ENCODE measurements around the gene PRRX1. TPM values are rescaled to one million over a fixed set of nuclear protein-coding genes. Genes with fewer than 3 reads are reported as not detected.

The PRRX1 gene
- total and polyA plus RNA-seq, 12 donors, result 6.8 to 23.4 (median 13.6) TPM

- Histone ChIP-seq H3K4me3 (no peak overlapping the region), H3K9me3 (replicated peaks in 1 of 3) (no peaks in the 10 kb centered on the region), H3K27me3 (no peaks in the 10 kb centered on the region), H3K27ac (no peak overlapping the region), H3K36me3 (replicated peaks in 1 of 2) (no peaks in the 10 kb centered on the region), H3K4me1 (replicated peaks in 1 of 2) (no peaks in the 10 kb centered on the region)
- 19 to 46% (median 32%) methylated on average over 1 of the region's 1 CpG for WGBS, 4 donors
- DNase-seq, result no peak
- TF ChIP-seq CTCF (IDR thresholded peaks at IDR 0.05), result no peak
- TF ChIP-seq POLR2A (IDR thresholded peaks at IDR 0.05), result no peak
- intact Hi-C loops (cut with DNase I), result no loop called here
Observed at GRCh38 chr1:170682809-170683208, 18.9 kb downstream of the PRRX1 start.

- DNase-seq, result no peak
- 62 to 79% (median 70%) methylated on average over 4 of the region's 4 CpGs for WGBS, 4 donors
Observed at GRCh38 chr1:170685166-170685565, 21.2 kb downstream of the PRRX1 start.

GRCh38 chr1:170686291-170686690 is 22.4 kb downstream of the PRRX1 start:
- Histone ChIP-seq H3K4me3 (no peak overlapping the region), H3K4me1 (replicated peaks in 1 of 2) (no peaks in the 10 kb centered on the region), H3K36me3 (replicated peaks in 1 of 2) (no peaks in the 10 kb centered on the region), H3K9me3 (replicated peaks in 1 of 3) (no peaks in the 10 kb centered on the region), H3K27ac (no peak overlapping the region), H3K27me3 (no peaks in the 10 kb centered on the region)
- TF ChIP-seq CTCF (IDR thresholded peaks at IDR 0.05) (no peak), POLR2A (IDR thresholded peaks at IDR 0.05) (no peak)
- WGBS, 4 donors, result 87 to 91% (median 89%) methylated on average over 8 of the region's 8 CpGs
- DNase-seq, result no peak
- intact Hi-C loops (cut with DNase I), result no loop called here

More at GRCh38 chr1:170685166-170685565, 21.2 kb downstream of the PRRX1 start:
- Histone ChIP-seq H3K4me1 (replicated peaks in 1 of 2) (no peaks in the 10 kb centered on the region), H3K27ac (no peak overlapping the region), H3K9me3 (replicated peaks in 1 of 3) (no peaks in the 10 kb centered on the region), H3K4me3 (no peak overlapping the region), H3K36me3 (replicated peaks in 1 of 2) (no peaks in the 10 kb centered on the region), H3K27me3 (no peaks in the 10 kb centered on the region)
- intact Hi-C loops (cut with DNase I), result no loop called here
- no peak for TF ChIP-seq POLR2A (IDR thresholded peaks at IDR 0.05)
- TF ChIP-seq CTCF (IDR thresholded peaks at IDR 0.05), result no peak

GRCh38 chr1:170687621-170688020 is 23.7 kb downstream of the PRRX1 start:
- no peaks in the 10 kb centered on the region for H3K9me3 ChIP-seq (replicated peaks in 1 of 3)
- H3K27ac ChIP-seq, result no peak overlapping the region
- DNase-seq, result no peak
- no peak overlapping the region for H3K4me3 ChIP-seq
- no peaks in the 10 kb centered on the region for H3K27me3 ChIP-seq
- intact Hi-C loops (cut with DNase I), result no loop called here
- no peaks in the 10 kb centered on the region for H3K36me3 ChIP-seq (replicated peaks in 1 of 2)
- TF ChIP-seq POLR2A (IDR thresholded peaks at IDR 0.05) (no peak), CTCF (IDR thresholded peaks at IDR 0.05) (no peak)
- WGBS, 4 donors, result 73 to 93% (median 87%) methylated on average over 4 of the region's 4 CpGs
- H3K4me1 ChIP-seq (replicated peaks in 1 of 2), result no peaks in the 10 kb centered on the region

Data from adrenal gland (tissue), 12 donors.